SJCRH30 (cell line): Measurements from ENCODE around the gene NFATC1. TPM values are rescaled to one million over a fixed set of nuclear protein-coding genes. Genes with fewer than 3 reads are reported as not detected.
A peak's percentile ranks its signal among the peaks of the same experiment; 100 is the strongest.

ENCODE experiments used
- DNase-seq, 2 experiments: peaks; one replicate each; pipeline ENCODE4 v3.0.0-alpha.2; 2015 to 2020
- H3K27ac ChIP-seq: fragments of 250-450 bp; sonication (Bioruptor Pico); 2 replicates; pipeline ENCODE4 v1.5.1; 2020; ENCODE audit warnings: mild to moderate bottlenecking, moderate library complexity
- H3K27me3 ChIP-seq: fragments of 250-450 bp; sonication (Bioruptor Pico); 2 replicates; pipeline ENCODE4 v1.5.1; 2020; ENCODE audit warnings: mild to moderate bottlenecking, moderate library complexity
- H3K36me3 ChIP-seq: fragments of 250-450 bp; sonication (Bioruptor Pico); 2 replicates; pipeline ENCODE4 v1.5.1; 2020; ENCODE audit warnings: mild to moderate bottlenecking, moderate library complexity
- H3K4me1 ChIP-seq: fragments of 250-450 bp; sonication (Bioruptor Pico); 2 replicates; pipeline ENCODE4 v1.5.1; 2020; ENCODE audit warnings: mild to moderate bottlenecking, moderate library complexity
- H3K4me3 ChIP-seq: fragments of 250-450 bp; sonication (Bioruptor Pico); 2 replicates; pipeline ENCODE4 v1.5.1; 2020; ENCODE audit warnings: mild to moderate bottlenecking, moderate library complexity
- H3K9me3 ChIP-seq: fragments of 250-450 bp; sonication (Bioruptor Pico); replicated peaks from 2 replicates; pipeline ENCODE4 v1.5.1; 2020; ENCODE audit warnings: mild to moderate bottlenecking, moderate library complexity
- total RNA-seq: library from RNA; depleted of rRNA; stranded (reverse); fragments of >200 nt; shearing (Covaris generic); gene quantifications from 2 replicates; pipeline ENCODE4 v1.2.3, GENCODE V29; 2014

The NFATC1 gene
- total RNA-seq, 1 experiment from 2014 or later, result 5.7 TPM

GRCh38 chr18:79452991-79453645, 57.4 kb downstream of the NFATC1 start:
- H3K9me3 ChIP-seq, result no peaks in the 10 kb centered on the region
- no peaks in the 10 kb centered on the region for H3K36me3 ChIP-seq
- no peaks in the 10 kb centered on the region for H3K27me3 ChIP-seq
- H3K4me1 ChIP-seq, result no peaks in the 10 kb centered on the region
- H3K27ac ChIP-seq, result no peak overlapping the region
- no peak for DNase-seq
- H3K4me3 ChIP-seq, result no peak overlapping the region

DNA sequence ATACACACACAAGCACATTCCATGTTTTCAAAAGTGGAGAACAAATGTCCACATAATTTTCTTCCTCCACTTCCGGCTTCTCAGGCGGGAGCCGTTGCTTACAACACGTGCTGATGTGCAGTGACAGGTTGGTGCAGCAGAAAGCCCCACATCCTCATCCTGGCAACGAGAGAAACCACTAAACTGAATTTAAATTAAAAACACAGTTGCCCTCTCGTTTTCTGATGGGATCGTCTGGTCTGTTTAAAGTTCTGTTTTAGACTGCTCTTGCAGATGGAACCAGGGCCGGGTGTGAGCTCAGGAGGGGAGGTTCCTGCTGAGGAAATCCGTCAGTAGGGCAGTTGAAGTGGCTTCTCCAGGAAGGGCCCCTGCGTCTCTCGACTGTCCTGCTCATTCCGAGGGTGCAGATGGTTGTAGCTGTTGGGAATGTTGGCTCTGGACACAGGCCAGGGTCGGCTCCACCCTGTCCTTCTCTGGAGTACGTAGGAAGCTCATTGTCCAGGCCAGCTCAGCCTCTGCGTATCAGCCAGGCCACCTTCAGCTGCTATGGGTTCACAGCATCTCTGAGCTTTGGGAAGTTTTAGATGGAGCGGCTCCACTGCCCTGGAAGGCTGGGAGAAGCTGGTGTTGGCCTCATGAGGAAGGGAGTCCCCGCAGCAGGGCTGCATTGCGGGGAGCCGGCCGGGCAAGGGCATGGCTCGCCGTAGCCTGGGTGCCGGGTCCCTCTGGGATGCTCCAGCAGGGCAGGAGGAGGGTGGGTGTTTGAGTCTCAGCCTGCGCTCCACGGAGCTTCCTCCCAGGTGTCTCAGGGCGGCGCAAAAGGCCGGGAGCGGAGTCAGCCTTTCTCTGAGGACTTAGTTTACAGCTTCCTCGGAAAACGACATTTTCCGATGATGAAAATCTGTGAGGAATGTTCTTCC, 58.3 kb downstream of the NFATC1 start:
- Histone ChIP-seq H3K27ac (no peak overlapping the region), H3K36me3 (no peaks in the 10 kb centered on the region), H3K4me1 (peaks cover 5% of the 10 kb centered on the region; the same call in 1 of the 2 replicates)

DNA sequence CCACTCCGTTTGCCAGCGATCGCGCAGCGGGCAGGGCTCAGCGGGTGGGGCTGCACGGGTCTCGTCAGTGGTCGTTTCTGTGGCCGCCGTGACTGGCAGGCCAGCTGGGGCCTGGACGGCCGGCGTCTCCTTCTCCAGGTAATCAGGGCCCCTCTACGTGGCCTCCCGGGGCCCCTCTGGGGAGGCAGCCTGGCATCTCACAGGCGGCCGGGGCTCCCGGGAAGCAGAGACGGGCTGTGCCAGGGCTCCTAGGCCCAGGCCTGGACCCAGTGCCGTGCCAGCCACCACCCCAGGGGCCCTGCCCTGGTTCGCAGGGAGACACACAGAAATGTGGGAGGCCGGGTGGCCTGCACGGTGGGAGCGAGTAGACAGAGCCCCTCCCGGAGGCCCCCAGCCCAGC, 59.5 kb downstream of the NFATC1 start:
- Histone ChIP-seq H3K4me3 (no peak overlapping the region), H3K36me3 (no peaks in the 10 kb centered on the region), H3K27me3 (no peaks in the 10 kb centered on the region), H3K4me1 (peaks cover 7% of the 10 kb centered on the region; the same call in 1 of the 2 replicates), H3K9me3 (no peaks in the 10 kb centered on the region), H3K27ac (no peak overlapping the region)
- DNase-seq, result no peak

More for the DNA sequence above, 58.3 kb downstream of the NFATC1 start:
- no peak for DNase-seq
- Histone ChIP-seq H3K4me3 (no peak overlapping the region), H3K27me3 (no peaks in the 10 kb centered on the region), H3K9me3 (no peaks in the 10 kb centered on the region)

GRCh38 chr18:79456105-79456980, 60.6 kb downstream of the NFATC1 start:
- Histone ChIP-seq H3K27me3 (no peaks in the 10 kb centered on the region), H3K9me3 (no peaks in the 10 kb centered on the region), H3K36me3 (no peaks in the 10 kb centered on the region), H3K27ac (no peak overlapping the region), H3K4me3 (no peak overlapping the region), H3K4me1 (peaks cover 7% of the 10 kb centered on the region; the same call in 1 of the 2 replicates)
- DNase-seq, result no peak

GRCh38 chr18:79457239-79457638, 61.5 kb downstream of the NFATC1 start:
- Histone ChIP-seq H3K36me3 (no peaks in the 10 kb centered on the region), H3K9me3 (no peaks in the 10 kb centered on the region), H3K4me3 (no peak overlapping the region), H3K27me3 (no peaks in the 10 kb centered on the region), H3K4me1 (peaks cover 7% of the 10 kb centered on the region; the same call in 1 of the 2 replicates), H3K27ac (no peak overlapping the region)
- no peak for DNase-seq

DNA sequence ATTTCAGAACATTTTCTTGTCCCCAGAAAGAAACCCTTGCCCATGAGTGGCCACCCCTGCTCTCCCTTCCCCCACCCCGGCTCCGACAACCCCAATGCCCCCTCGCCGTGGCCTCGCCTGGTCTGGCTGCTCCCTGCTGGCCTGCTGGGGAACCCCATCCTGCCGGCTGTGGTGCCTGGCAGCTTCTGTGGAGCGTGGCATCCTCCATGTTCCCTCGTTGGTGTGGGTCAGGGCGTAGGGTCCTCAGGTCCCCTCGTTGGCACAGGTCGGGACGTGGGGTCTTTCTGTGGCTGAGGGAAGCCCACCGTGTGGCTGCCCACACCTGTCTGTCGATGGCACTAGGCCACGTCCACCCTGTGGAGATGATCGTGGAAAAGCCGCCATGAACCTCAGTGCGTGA, 61.9 kb downstream of the NFATC1 start:
- Histone ChIP-seq H3K27ac (no peak overlapping the region), H3K27me3 (no peaks in the 10 kb centered on the region), H3K4me1 (peaks cover 7% of the 10 kb centered on the region; the same call in 1 of the 2 replicates), H3K36me3 (no peaks in the 10 kb centered on the region), H3K9me3 (no peaks in the 10 kb centered on the region), H3K4me3 (no peak overlapping the region)
- DNase-seq, result no peak

GRCh38 chr18:79458131-79458838, 62.6 kb downstream of the NFATC1 start:
- Histone ChIP-seq H3K4me1 (peaks cover 7% of the 10 kb centered on the region; the same call in 1 of the 2 replicates), H3K36me3 (no peaks in the 10 kb centered on the region), H3K27me3 (no peaks in the 10 kb centered on the region), H3K4me3 (peak overlapping the region; percentile 28), H3K9me3 (no peaks in the 10 kb centered on the region), H3K27ac (peak overlapping the region; percentile 73)
- peak; percentile 69 to 78 for DNase-seq

GRCh38 chr18:79458917-79459803, 63.4 kb downstream of the NFATC1 start:
- DNase-seq, result no peak
- peak overlapping the region; percentile 73 for H3K27ac ChIP-seq

DNA sequence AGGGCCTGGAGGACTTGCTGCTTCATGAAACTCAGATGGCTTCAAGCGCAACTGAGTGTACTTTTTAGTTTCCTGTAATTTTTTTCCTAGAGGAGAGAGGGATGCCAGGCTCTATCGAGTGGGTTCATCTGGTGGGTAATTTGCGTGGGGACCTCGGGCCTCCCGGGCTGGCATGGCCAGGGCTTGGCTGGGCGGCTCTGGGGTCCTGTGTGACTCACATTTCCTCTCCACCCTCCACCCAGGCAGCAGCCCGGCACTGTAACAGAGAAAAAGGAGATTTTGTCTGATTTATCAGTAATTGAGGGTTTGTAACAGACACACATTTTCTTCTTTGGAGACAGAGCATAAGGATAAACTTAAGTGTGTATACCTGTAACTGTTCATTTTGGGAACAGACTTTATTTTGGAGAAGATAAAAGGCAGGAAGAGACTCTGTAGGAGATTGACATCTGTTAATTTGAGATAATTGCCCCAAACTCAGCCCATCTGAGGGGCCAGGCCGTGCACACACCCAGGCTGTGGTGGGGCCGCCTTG, 64.3 kb downstream of the NFATC1 start:
- DNase-seq, result no peak
- no peaks in the 10 kb centered on the region for H3K36me3 ChIP-seq
- peaks cover 9% of the 10 kb centered on the region; the same call in 1 of the 2 replicates for H3K4me1 ChIP-seq
- H3K9me3 ChIP-seq, result no peaks in the 10 kb centered on the region
- no peak overlapping the region for H3K27ac ChIP-seq
- H3K27me3 ChIP-seq, result no peaks in the 10 kb centered on the region
- no peak overlapping the region for H3K4me3 ChIP-seq

More at GRCh38 chr18:79458917-79459803, 63.4 kb downstream of the NFATC1 start:
- Histone ChIP-seq H3K4me1 (peaks cover 7% of the 10 kb centered on the region; the same call in 1 of the 2 replicates), H3K9me3 (no peaks in the 10 kb centered on the region), H3K27me3 (no peaks in the 10 kb centered on the region), H3K36me3 (no peaks in the 10 kb centered on the region), H3K4me3 (peak overlapping the region; percentile 28)

GRCh38 chr18:79460481-79461300, 65.0 kb downstream of the NFATC1 start:
- Histone ChIP-seq H3K9me3 (no peaks in the 10 kb centered on the region), H3K36me3 (no peaks in the 10 kb centered on the region), H3K4me1 (peaks cover 10% of the 10 kb centered on the region; the same call in 1 of the 2 replicates), H3K27me3 (no peaks in the 10 kb centered on the region), H3K27ac (no peak overlapping the region), H3K4me3 (no peak overlapping the region)
- no peak for DNase-seq

DNA sequence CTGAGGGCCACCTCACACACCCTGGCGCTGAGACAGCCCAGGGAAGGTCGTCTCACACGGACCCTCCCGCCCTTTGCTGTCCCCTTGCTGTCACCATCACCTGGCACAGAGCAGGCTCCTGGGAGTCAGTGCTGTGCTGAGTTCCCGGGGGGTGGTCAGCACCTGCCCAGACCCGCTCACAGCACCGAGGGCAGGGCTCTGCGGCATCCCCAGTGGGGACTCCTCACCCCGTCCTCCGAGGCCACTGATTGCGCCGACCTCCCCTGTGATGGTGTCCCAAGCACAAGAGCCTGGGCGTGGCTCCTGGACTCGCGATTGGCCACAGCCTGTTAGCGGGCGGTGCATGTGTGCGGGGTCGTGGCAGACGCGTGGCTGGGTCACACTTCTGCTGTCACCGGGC, 65.9 kb downstream of the NFATC1 start:
- no peak overlapping the region for H3K4me3 ChIP-seq
- H3K36me3 ChIP-seq, result no peaks in the 10 kb centered on the region
- no peak for DNase-seq
- no peak overlapping the region for H3K27ac ChIP-seq
- peaks cover 15% of the 10 kb centered on the region; the same call in 1 of the 2 replicates for H3K4me1 ChIP-seq
- no peaks in the 10 kb centered on the region for H3K9me3 ChIP-seq
- no peaks in the 10 kb centered on the region for H3K27me3 ChIP-seq

DNA sequence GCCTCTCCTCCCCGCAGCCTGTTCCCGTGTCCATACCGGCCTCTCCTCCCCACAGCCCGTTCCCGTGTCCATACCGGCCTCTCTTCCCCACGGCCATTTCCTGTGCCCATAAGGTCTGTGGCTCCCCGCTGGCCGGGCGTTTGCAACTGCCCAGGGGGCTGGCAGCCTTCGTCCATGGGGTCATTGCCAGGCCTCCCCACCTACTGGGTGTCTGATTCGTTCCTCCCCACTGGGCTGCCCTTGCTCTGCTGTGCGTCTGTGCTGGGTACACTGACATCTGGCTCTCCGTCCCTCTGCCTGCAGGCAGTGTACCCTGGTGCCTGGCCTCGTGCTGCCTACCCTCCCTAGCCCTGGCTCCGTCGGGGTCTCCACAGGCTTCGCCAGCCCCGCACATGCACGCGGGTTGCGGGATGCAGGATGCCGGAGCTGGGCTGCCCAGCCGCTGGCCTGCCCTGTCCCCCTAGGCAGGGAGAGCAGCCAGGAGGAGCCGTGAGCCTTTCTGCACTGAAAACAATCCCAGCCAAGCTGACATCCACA, 67.8 kb downstream of the NFATC1 start:
- H3K9me3 ChIP-seq, result no peaks in the 10 kb centered on the region
- H3K4me1 ChIP-seq, result peaks cover 15% of the 10 kb centered on the region; the same call in 1 of the 2 replicates
- H3K27me3 ChIP-seq, result no peaks in the 10 kb centered on the region
- no peak for DNase-seq
- H3K27ac ChIP-seq, result no peak overlapping the region
- H3K4me3 ChIP-seq, result no peak overlapping the region
- no peaks in the 10 kb centered on the region for H3K36me3 ChIP-seq
